Measurements from ENCODE around the gene RPUSD3. TPM values are rescaled to one million over a fixed set of nuclear protein-coding genes. Genes with fewer than 3 reads are reported as not detected.

The RPUSD3 gene
- total RNA-seq, 1 experiment from 2014 or later = 53.2 TPM

GRCh38 chr3:9806137-9806536, 37.7 kb downstream of the RPUSD3 start:
- Histone ChIP-seq H2AFZ (no peak overlapping the region), H3K27me3 (ENCODE audit: insufficient read depth, low read depth) (no peaks in the 10 kb centered on the region), H3K36me3 (ENCODE audit: low read depth) (peaks cover 22% of the 10 kb centered on the region), H3F3A (ENCODE audit: insufficient read depth, low read depth) (peaks cover 40% of the 10 kb centered on the region), H3K9me2 (ENCODE audit: insufficient read depth) (no peaks in the 10 kb centered on the region), H3K4me1 (replicated peaks; ENCODE audit: insufficient read depth) (peaks cover 19% of the 10 kb centered on the region), H3K4me3 (no peak overlapping the region), H3K4me2 (no peak overlapping the region), H3K79me2 (ENCODE audit: low read depth) (no peaks in the 10 kb centered on the region), H3K27ac (no peak overlapping the region), H3K9me3 (ENCODE audit: insufficient read depth, low read depth) (no peaks in the 10 kb centered on the region), H4K20me1 (ENCODE audit: insufficient read depth) (0 out of 2 replicates have a peak, but pooled peaks cover 7% of the 10 kb centered on the region)
- TF ChIP-seq EZH2 (IDR thresholded peaks at IDR 0.05; ENCODE audit: low read depth) (no peak), CTCF (conservative IDR thresholded peaks at IDR 0.05) (no peak)
- intact Hi-C loops (cut with micrococcal nuclease; ENCODE audit: unreplicated experiment) = loop anchor here (10.0 kb wide), 1 partner anchor 301 kb away; no protein-coding TSS in a partner anchor
- ChIA-PET POLR2A (ENCODE audit: unreplicated experiment) (no interaction called here), CTCF (no interaction called here)
- DNase-seq = no peak
- BruUV-seq (replicated peaks) = no TSS peak

GRCh38 chr3:9804996-9805395, 38.8 kb downstream of the RPUSD3 start:
- DNase-seq = no peak
- Histone ChIP-seq H3F3A (ENCODE audit: insufficient read depth, low read depth) (peaks cover 48% of the 10 kb centered on the region), H3K4me1 (replicated peaks; ENCODE audit: insufficient read depth) (peaks cover 14% of the 10 kb centered on the region), H3K36me3 (ENCODE audit: low read depth) (peaks cover 31% of the 10 kb centered on the region), H3K27ac (no peak overlapping the region), H4K20me1 (ENCODE audit: insufficient read depth) (peaks cover 12% of the 10 kb centered on the region), H3K79me2 (ENCODE audit: low read depth) (no peaks in the 10 kb centered on the region), H3K4me3 (no peak overlapping the region), H2AFZ (no peak overlapping the region), H3K4me2 (no peak overlapping the region), H3K9me2 (ENCODE audit: insufficient read depth) (no peaks in the 10 kb centered on the region), H3K27me3 (ENCODE audit: insufficient read depth, low read depth) (no peaks in the 10 kb centered on the region), H3K9me3 (ENCODE audit: insufficient read depth, low read depth) (no peaks in the 10 kb centered on the region)
- intact Hi-C loops (cut with micrococcal nuclease; ENCODE audit: unreplicated experiment) = loop anchor here (10.0 kb wide), 1 partner anchor 300 kb away; no protein-coding TSS in a partner anchor
- TF ChIP-seq EZH2 (IDR thresholded peaks at IDR 0.05; ENCODE audit: low read depth) = no peak
- TF ChIP-seq CTCF (conservative IDR thresholded peaks at IDR 0.05) = no peak
- no TSS peak for BruUV-seq (replicated peaks)
- ChIA-PET POLR2A (ENCODE audit: unreplicated experiment) (interaction anchor here (0.7 kb wide), 1 partner anchor 141 kb away, joined by 3 read pairs; no protein-coding TSS in a partner anchor), CTCF (interaction anchor here (0.6 kb wide), 1 partner anchor 211 kb away, joined by 3 read pairs; no protein-coding TSS in a partner anchor)

- Histone ChIP-seq H4K20me1 (ENCODE audit: insufficient read depth) (peaks cover 21% of the 10 kb centered on the region), H3K4me2 (no peak overlapping the region), H3K27me3 (ENCODE audit: insufficient read depth, low read depth) (no peaks in the 10 kb centered on the region), H2AFZ (no peak overlapping the region), H3F3A (ENCODE audit: insufficient read depth, low read depth) (peaks cover 49% of the 10 kb centered on the region), H3K9me3 (ENCODE audit: insufficient read depth, low read depth) (no peaks in the 10 kb centered on the region), H3K36me3 (ENCODE audit: low read depth) (peaks cover 43% of the 10 kb centered on the region), H3K4me3 (no peak overlapping the region), H3K27ac (no peak overlapping the region), H3K4me1 (replicated peaks; ENCODE audit: insufficient read depth) (peaks cover 3% of the 10 kb centered on the region), H3K79me2 (ENCODE audit: low read depth) (no peaks in the 10 kb centered on the region), H3K9me2 (ENCODE audit: insufficient read depth) (no peaks in the 10 kb centered on the region)
- intact Hi-C loops (cut with micrococcal nuclease; ENCODE audit: unreplicated experiment) = loop anchor here (10.0 kb wide), 1 partner anchor 299 kb away; no protein-coding TSS in a partner anchor
- no TSS peak for BruUV-seq (replicated peaks)
- no peak for DNase-seq
- no peak for TF ChIP-seq EZH2 (IDR thresholded peaks at IDR 0.05; ENCODE audit: low read depth)
- no peak for TF ChIP-seq CTCF (conservative IDR thresholded peaks at IDR 0.05)
- CTCF ChIA-PET = no interaction called here
- POLR2A ChIA-PET (ENCODE audit: unreplicated experiment) = interaction anchor here (0.5 to 0.6 kb wide), 2 partner anchors 23 to 208 kb away, joined by 4 read pairs; no protein-coding TSS in a partner anchor
Measured at GRCh38 chr3:9803494-9803893, 40.3 kb downstream of the RPUSD3 start.
